HepG2 (cell line): ENCODE measurements around the gene C6orf15. TPM values are rescaled to one million over a fixed set of nuclear protein-coding genes. Genes with fewer than 3 reads are reported as not detected.

Experiments
- FIP1L1 ChIP-seq: fragments of 200-400 bp; formaldehyde crosslinking; IDR thresholded peaks from 2 replicates; pipeline ENCODE4 v1.6.1; 2018; ENCODE audit warnings: low read depth, mild to moderate bottlenecking, low read length, moderate library complexity, borderline replicate concordance; ENCODE audit not compliant: insufficient read depth
- KMT2A ChIP-seq: sonication (generic); formaldehyde crosslinking; IDR thresholded peaks from 2 replicates; pipeline ENCODE4 v1.4.0; 2020; ENCODE audit warnings: missing genetic modification reagents
- POLR2AphosphoS5 ChIP-seq: IDR thresholded peaks from 2 replicates; pipeline ENCODE4 v1.6.1; 2012; ENCODE audit warnings: low read depth, low read length
- RBAK ChIP-seq: sonication (generic); formaldehyde crosslinking; IDR thresholded peaks from 2 replicates; pipeline ENCODE4 v1.5.1; 2020; ENCODE audit warnings: mild to moderate bottlenecking, missing genetic modification reagents
- RCOR2 ChIP-seq: IDR thresholded peaks from 2 replicates; pipeline ENCODE4 v1.6.1; 2016; ENCODE audit warnings: missing biosample characterization, missing genetic modification reagents
- TCF12 ChIP-seq, 2 experiments: fragments of 450-650 bp in 1 of 2; sonication (generic) in 1 of 2; formaldehyde crosslinking in 1 of 2; IDR thresholded peaks; 2 replicates each; pipeline versions ENCODE4 v1.6.1 to v1.8.0; 2017 to 2022; ENCODE audit warnings: antibody characterized with exemption in 1 of 2, mild to moderate bottlenecking in 1 of 2, missing genetic modification reagents in 1 of 2, moderate library complexity in 1 of 2
- WIZ ChIP-seq: sonication (generic); formaldehyde crosslinking; IDR thresholded peaks from 2 replicates; pipeline ENCODE4 v1.5.1; 2020; ENCODE audit warnings: mild to moderate bottlenecking, missing genetic modification reagents
- ZNF230 ChIP-seq: sonication (generic); formaldehyde crosslinking; IDR thresholded peaks from 2 replicates; pipeline ENCODE4 v1.4.0; 2020; ENCODE audit warnings: mild to moderate bottlenecking, missing genetic modification reagents
- ZNF430 ChIP-seq: sonication (generic); formaldehyde crosslinking; IDR thresholded peaks from 2 replicates; pipeline ENCODE4 v1.9.0; 2021; ENCODE audit warnings: mild to moderate bottlenecking, missing genetic modification reagents
- ZNF556 ChIP-seq: sonication (generic); formaldehyde crosslinking; IDR thresholded peaks from 2 replicates; pipeline ENCODE4 v1.4.0; 2020; ENCODE audit warnings: mild to moderate bottlenecking, missing genetic modification reagents, borderline replicate concordance
- ZNF562 ChIP-seq: sonication (generic); formaldehyde crosslinking; IDR thresholded peaks from 2 replicates; pipeline ENCODE4 v1.8.0; 2022; ENCODE audit warnings: missing genetic modification reagents, borderline replicate concordance
- ZNF766 ChIP-seq: sonication (generic); formaldehyde crosslinking; IDR thresholded peaks from 2 replicates; pipeline ENCODE4 v1.5.0; 2020; ENCODE audit warnings: missing genetic modification reagents, borderline replicate concordance
- polyA plus RNA-seq, 8 experiments: library from polyadenylated mRNA; depleted of rRNA in 3 of 8; stranded (reverse) in 7 of 8; unstranded in 1 of 8; fragments of >200 nt; fragmentation: Illumina TruSeq in 4 of 8; extraction: Trizol in 4 of 8; gene quantifications; 2 replicates each; pipeline versions ENCODE4 v1.2.1 to v1.2.3, GENCODE V29; 2011 to 2016; ENCODE audit warnings: low read depth in 4 of 8, missing spikeins in 1 of 8, mixed read lengths in 1 of 8; ENCODE audit not compliant: insufficient read depth in 1 of 8
- total RNA-seq, 5 experiments: library from RNA; depleted of rRNA; stranded (reverse); fragments of >200 nt; fragmentation: Illumina TruSeq; extraction: Trizol; gene quantifications; 2 replicates each; pipeline ENCODE4 v1.2.3, GENCODE V29; 2016; ENCODE audit warnings: low read depth in 1 of 5
- TF ChIP-seq, protein P1 (sequence below): IDR thresholded peaks from 2 replicates; pipeline ENCODE4 v1.4.0; 2020; ENCODE audit warnings: mild to moderate bottlenecking, missing genetic modification reagents
- TF ChIP-seq, protein P2 (sequence below): IDR thresholded peaks from 2 replicates; pipeline ENCODE4 v1.6.1; 2016; ENCODE audit warnings: low read depth, missing genetic modification reagents, missing compliant biosample characterization
- TF ChIP-seq, protein P3 (sequence below): IDR thresholded peaks from 2 replicates; pipeline ENCODE4 v1.6.1; 2016; ENCODE audit warnings: control low read depth
- TF ChIP-seq, protein P4 (sequence below): fragments of 450-650 bp; IDR thresholded peaks from 2 replicates; pipeline ENCODE4 v1.6.1; 2017; ENCODE audit warnings: mild to moderate bottlenecking

The C6orf15 gene
- total and polyA plus RNA-seq, 2 of the 13 experiments (the other 11 are each of a cell fraction or from before 2014, with no cell fraction given) = not detected

DNA sequence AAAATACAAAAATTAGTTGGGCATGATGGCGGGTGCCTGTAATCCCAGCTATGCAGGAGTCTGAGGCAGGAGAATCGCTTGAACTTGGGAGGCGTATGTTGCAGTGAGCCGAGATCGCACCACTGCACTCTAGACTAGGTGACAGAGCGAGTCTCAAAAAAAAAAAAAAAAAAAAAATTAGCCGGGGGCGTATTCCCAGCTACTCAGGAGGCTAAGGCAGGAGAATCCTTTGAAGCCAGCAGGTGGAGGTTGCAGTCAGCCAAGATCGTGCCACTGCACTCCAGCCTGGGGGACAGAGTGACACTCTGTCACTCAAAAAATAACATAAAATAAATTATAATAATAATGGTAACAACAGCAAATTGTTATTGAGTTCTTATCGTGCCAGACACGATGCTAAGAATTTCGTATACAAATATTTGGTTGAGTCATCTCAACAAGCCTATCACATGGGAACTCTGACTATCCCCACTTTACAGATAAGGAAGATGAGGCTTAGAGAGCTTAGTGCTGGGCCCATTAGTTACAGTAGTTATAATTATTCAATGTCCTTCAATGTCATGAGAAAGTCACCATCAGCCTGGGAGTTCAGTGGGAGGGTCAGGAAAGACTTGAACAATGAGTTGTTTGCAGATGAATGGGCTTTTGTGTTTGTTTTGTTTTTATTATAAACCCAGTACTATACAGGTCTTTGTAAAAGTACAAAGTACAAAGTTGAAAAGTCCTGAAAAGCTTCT lies 19.4 kb downstream of the C6orf15 start (continued):
- TF ChIP-seq ZNF230 (CRISPR knock-in tag) (no peak), ZNF556 (CRISPR knock-in tag) (no peak), FIP1L1 (no peak), WIZ (CRISPR knock-in tag) (no peak), RBAK (no peak), POLR2AphosphoS5 (no peak), RCOR2 (CRISPR knock-in tag) (0 out of 2 replicates have a peak, but pooled peaks have one; percentile 57), ZNF562 (CRISPR knock-in tag) (no peak), KMT2A (no peak), TCF12 (IDR thresholded peaks at IDR 0.05) (no peak), TCF12 (CRISPR knock-in tag; IDR thresholded peaks at IDR 0.05) (no peak), ZNF430 (CRISPR knock-in tag) (no peak), ZNF766 (CRISPR knock-in tag) (no peak)
- TF ChIP-seq, protein P1, sequence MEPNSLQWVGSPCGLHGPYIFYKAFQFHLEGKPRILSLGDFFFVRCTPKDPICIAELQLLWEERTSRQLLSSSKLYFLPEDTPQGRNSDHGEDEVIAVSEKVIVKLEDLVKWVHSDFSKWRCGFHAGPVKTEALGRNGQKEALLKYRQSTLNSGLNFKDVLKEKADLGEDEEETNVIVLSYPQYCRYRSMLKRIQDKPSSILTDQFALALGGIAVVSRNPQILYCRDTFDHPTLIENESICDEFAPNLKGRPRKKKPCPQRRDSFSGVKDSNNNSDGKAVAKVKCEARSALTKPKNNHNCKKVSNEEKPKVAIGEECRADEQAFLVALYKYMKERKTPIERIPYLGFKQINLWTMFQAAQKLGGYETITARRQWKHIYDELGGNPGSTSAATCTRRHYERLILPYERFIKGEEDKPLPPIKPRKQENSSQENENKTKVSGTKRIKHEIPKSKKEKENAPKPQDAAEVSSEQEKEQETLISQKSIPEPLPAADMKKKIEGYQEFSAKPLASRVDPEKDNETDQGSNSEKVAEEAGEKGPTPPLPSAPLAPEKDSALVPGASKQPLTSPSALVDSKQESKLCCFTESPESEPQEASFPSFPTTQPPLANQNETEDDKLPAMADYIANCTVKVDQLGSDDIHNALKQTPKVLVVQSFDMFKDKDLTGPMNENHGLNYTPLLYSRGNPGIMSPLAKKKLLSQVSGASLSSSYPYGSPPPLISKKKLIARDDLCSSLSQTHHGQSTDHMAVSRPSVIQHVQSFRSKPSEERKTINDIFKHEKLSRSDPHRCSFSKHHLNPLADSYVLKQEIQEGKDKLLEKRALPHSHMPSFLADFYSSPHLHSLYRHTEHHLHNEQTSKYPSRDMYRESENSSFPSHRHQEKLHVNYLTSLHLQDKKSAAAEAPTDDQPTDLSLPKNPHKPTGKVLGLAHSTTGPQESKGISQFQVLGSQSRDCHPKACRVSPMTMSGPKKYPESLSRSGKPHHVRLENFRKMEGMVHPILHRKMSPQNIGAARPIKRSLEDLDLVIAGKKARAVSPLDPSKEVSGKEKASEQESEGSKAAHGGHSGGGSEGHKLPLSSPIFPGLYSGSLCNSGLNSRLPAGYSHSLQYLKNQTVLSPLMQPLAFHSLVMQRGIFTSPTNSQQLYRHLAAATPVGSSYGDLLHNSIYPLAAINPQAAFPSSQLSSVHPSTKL (CRISPR knock-in tag) = peak; percentile 71
- TF ChIP-seq, protein P2, sequence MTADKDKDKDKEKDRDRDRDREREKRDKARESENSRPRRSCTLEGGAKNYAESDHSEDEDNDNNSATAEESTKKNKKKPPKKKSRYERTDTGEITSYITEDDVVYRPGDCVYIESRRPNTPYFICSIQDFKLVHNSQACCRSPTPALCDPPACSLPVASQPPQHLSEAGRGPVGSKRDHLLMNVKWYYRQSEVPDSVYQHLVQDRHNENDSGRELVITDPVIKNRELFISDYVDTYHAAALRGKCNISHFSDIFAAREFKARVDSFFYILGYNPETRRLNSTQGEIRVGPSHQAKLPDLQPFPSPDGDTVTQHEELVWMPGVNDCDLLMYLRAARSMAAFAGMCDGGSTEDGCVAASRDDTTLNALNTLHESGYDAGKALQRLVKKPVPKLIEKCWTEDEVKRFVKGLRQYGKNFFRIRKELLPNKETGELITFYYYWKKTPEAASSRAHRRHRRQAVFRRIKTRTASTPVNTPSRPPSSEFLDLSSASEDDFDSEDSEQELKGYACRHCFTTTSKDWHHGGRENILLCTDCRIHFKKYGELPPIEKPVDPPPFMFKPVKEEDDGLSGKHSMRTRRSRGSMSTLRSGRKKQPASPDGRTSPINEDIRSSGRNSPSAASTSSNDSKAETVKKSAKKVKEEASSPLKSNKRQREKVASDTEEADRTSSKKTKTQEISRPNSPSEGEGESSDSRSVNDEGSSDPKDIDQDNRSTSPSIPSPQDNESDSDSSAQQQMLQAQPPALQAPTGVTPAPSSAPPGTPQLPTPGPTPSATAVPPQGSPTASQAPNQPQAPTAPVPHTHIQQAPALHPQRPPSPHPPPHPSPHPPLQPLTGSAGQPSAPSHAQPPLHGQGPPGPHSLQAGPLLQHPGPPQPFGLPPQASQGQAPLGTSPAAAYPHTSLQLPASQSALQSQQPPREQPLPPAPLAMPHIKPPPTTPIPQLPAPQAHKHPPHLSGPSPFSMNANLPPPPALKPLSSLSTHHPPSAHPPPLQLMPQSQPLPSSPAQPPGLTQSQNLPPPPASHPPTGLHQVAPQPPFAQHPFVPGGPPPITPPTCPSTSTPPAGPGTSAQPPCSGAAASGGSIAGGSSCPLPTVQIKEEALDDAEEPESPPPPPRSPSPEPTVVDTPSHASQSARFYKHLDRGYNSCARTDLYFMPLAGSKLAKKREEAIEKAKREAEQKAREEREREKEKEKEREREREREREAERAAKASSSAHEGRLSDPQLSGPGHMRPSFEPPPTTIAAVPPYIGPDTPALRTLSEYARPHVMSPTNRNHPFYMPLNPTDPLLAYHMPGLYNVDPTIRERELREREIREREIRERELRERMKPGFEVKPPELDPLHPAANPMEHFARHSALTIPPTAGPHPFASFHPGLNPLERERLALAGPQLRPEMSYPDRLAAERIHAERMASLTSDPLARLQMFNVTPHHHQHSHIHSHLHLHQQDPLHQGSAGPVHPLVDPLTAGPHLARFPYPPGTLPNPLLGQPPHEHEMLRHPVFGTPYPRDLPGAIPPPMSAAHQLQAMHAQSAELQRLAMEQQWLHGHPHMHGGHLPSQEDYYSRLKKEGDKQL (CRISPR knock-in tag) = no peak
- TF ChIP-seq, protein P3, sequence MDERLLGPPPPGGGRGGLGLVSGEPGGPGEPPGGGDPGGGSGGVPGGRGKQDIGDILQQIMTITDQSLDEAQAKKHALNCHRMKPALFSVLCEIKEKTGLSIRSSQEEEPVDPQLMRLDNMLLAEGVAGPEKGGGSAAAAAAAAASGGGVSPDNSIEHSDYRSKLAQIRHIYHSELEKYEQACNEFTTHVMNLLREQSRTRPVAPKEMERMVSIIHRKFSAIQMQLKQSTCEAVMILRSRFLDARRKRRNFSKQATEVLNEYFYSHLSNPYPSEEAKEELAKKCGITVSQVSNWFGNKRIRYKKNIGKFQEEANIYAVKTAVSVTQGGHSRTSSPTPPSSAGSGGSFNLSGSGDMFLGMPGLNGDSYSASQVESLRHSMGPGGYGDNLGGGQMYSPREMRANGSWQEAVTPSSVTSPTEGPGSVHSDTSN = no peak
- TF ChIP-seq, protein P4, sequence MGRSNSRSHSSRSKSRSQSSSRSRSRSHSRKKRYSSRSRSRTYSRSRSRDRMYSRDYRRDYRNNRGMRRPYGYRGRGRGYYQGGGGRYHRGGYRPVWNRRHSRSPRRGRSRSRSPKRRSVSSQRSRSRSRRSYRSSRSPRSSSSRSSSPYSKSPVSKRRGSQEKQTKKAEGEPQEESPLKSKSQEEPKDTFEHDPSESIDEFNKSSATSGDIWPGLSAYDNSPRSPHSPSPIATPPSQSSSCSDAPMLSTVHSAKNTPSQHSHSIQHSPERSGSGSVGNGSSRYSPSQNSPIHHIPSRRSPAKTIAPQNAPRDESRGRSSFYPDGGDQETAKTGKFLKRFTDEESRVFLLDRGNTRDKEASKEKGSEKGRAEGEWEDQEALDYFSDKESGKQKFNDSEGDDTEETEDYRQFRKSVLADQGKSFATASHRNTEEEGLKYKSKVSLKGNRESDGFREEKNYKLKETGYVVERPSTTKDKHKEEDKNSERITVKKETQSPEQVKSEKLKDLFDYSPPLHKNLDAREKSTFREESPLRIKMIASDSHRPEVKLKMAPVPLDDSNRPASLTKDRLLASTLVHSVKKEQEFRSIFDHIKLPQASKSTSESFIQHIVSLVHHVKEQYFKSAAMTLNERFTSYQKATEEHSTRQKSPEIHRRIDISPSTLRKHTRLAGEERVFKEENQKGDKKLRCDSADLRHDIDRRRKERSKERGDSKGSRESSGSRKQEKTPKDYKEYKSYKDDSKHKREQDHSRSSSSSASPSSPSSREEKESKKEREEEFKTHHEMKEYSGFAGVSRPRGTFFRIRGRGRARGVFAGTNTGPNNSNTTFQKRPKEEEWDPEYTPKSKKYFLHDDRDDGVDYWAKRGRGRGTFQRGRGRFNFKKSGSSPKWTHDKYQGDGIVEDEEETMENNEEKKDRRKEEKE = no peak
